H1 (cell line): ENCODE data around the gene STT3B. TPM values are rescaled to one million over a fixed set of nuclear protein-coding genes. Genes with fewer than 3 reads are reported as not detected.

ENCODE experiments used
- CHD7 ChIP-seq: fragments of 300-600 bp; sonication (generic); IDR thresholded peaks from 2 replicates; pipeline ENCODE4 v1.7.1; 2012; ENCODE audit warnings: low read length, moderate library complexity, mild to moderate bottlenecking, inconsistent platforms; ENCODE audit not compliant: insufficient replicate concordance
- CTCF ChIP-seq, 3 experiments: IDR thresholded peaks; 1 replicate in 2 of 3; 2 replicates in 1 of 3; pipeline versions ENCODE4 v1.5.1 to v1.6.1; 2011; ENCODE audit warnings: low read length in 3 of 3, mild to moderate bottlenecking in 3 of 3, inconsistent platforms in 2 of 3, low read depth in 1 of 3, moderate library complexity in 1 of 3; ENCODE audit not compliant: insufficient read depth in 1 of 3; ENCODE audit errors: control extremely low read depth in 1 of 3
- E2F6 ChIP-seq: IDR thresholded peaks from 2 replicates; pipeline ENCODE4 v1.6.1; 2012; ENCODE audit warnings: inconsistent platforms
- POLR2A ChIP-seq, 2 experiments: IDR thresholded peaks; 1 replicate in 1 of 2; 2 replicates in 1 of 2; pipeline ENCODE4 v1.6.1; 2011; ENCODE audit warnings: low read depth in 2 of 2, low read length in 2 of 2, mild to moderate bottlenecking in 2 of 2; ENCODE audit errors: control extremely low read depth in 1 of 2
- SIRT6 ChIP-seq: IDR thresholded peaks from one replicate; pipeline ENCODE4 v1.7.1; 2012; ENCODE audit warnings: low read length, inconsistent platforms
- SIX5 ChIP-seq: IDR thresholded peaks from 2 replicates; pipeline ENCODE4 v1.6.1; 2011; ENCODE audit warnings: mild to moderate bottlenecking, low read depth, low read length
- polyA plus RNA-seq, 7 experiments: library from polyadenylated mRNA; depleted of rRNA in 3 of 7; stranded (reverse) in 5 of 7; unstranded in 2 of 7; fragments of >200 nt in 5 of 7; fragments of 200-250 nt in 2 of 7; gene quantifications; 1 replicate in 5 of 7; 2 replicates in 1 of 7; 4 replicates in 1 of 7; pipeline versions ENCODE4 v1.2.1 to v1.2.3, GENCODE V29; 2011 to 2013; ENCODE audit warnings: missing spikeins in 2 of 7, mixed read lengths in 2 of 7
- total RNA-seq: library from RNA; stranded (reverse); fragmentation: NEBNext Ultra II Directional; extraction: Animal tissue kit (Norgen Biotek cat#: 25700); gene quantifications from 2 replicates; pipeline ENCODE4 v1.2.1, GENCODE V29; 2021
- TF ChIP-seq, protein P1 (sequence below): IDR thresholded peaks from 2 replicates; pipeline ENCODE4 v1.6.1; 2012; ENCODE audit warnings: low read length, inconsistent platforms

STT3B gene
- total and polyA plus RNA-seq, 2 of the 8 experiments (the other 6 are each of a cell fraction or from before 2014, with no cell fraction given) = 43.5 to 134 TPM

DNA sequence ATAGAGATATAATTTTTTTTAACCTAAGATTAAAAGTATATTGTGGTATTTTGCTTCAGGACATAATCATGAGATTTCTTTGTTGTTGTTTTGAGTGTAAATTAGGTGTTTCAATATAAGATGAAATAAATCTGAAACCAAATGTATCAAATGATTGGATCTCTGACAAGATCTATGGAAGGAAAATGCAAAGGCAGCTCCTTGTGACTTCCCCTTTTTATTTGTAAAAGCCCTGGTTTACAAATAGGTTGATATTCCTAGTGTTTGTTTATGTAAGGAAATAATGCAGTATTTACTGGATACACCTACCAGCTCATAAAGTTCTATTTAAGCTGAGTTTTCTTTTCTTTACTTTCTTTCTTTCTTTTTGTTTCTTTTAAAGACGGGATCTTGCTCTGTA is 35.9 kb downstream of the STT3B start (continued):
- TF ChIP-seq CHD7 (no peak), SIRT6 (no peak), POLR2A (IDR thresholded peaks at IDR 0.05; ENCODE audit: control extremely low read depth in 1 of 2, low read depth in 2 of 2, low read length in 2 of 2) (no peak), E2F6 (no peak), SIX5 (no peak), CTCF (IDR thresholded peaks at IDR 0.05; ENCODE audit: control extremely low read depth in 1 of 3, insufficient read depth in 1 of 3, low read depth in 1 of 3, low read length in 3 of 3) (no peak)
- TF ChIP-seq, protein P1, sequence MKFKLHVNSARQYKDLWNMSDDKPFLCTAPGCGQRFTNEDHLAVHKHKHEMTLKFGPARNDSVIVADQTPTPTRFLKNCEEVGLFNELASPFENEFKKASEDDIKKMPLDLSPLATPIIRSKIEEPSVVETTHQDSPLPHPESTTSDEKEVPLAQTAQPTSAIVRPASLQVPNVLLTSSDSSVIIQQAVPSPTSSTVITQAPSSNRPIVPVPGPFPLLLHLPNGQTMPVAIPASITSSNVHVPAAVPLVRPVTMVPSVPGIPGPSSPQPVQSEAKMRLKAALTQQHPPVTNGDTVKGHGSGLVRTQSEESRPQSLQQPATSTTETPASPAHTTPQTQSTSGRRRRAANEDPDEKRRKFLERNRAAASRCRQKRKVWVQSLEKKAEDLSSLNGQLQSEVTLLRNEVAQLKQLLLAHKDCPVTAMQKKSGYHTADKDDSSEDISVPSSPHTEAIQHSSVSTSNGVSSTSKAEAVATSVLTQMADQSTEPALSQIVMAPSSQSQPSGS = no peak
